CD4-positive, alpha-beta T cell (primary cell): ENCODE data around the gene PRKN. TPM values are rescaled to one million over a fixed set of nuclear protein-coding genes. Genes with fewer than 3 reads are reported as not detected.

Experiments used
- ATAC-seq: fragments of 200-7000 bp; cut with Tn5 transposase; one replicate; pipeline ENCODE4 v1.10.0; 2022; ENCODE audit warnings: mild to moderate bottlenecking; ENCODE audit not compliant: poor library complexity
- CTCF ChIA-PET: fragments of 350-600 bp; sonication (Branson Sonifier 250); formaldehyde crosslinking; loops from one replicate; lab custom pipeline; 2021; ENCODE audit warnings: antibody characterized with exemption, inconsistent platforms; lab: Charles Lee
- POLR2A ChIA-PET: fragments of 350-600 bp; sonication (Branson Sonifier 250); formaldehyde crosslinking; loops from one replicate; lab custom pipeline; 2021; ENCODE audit warnings: antibody characterized with exemption, inconsistent platforms; lab: Charles Lee
- DNase-seq, 14 experiments: peaks; one replicate each; pipeline ENCODE4 v3.0.0-alpha.2; 2013 to 2020; ENCODE audit warnings: mixed read lengths in 2 of 14
- H3K27ac ChIP-seq, 2 donors: one replicate each; pipeline versions ENCODE4 v1.5.1 to v1.7.0; 2013; ENCODE audit warnings: low read length in 2 of 2, low read depth in 1 of 2, mild to moderate bottlenecking in 1 of 2
- H3K27me3 ChIP-seq, 2 experiments: 1 replicate in 1 of 2; 2 replicates in 1 of 2; pipeline versions ENCODE4 v1.6.1 to v1.7.0; 2013; ENCODE audit warnings: low read length in 2 of 2, control low read depth in 1 of 2, mild to moderate bottlenecking in 1 of 2, moderate library complexity in 1 of 2; ENCODE audit not compliant: insufficient read depth in 2 of 2, control insufficient read depth in 1 of 2
- H3K36me3 ChIP-seq: one replicate; pipeline ENCODE4 v1.6.1; 2013; ENCODE audit warnings: low read length, control low read depth; ENCODE audit not compliant: insufficient read depth
- H3K4me1 ChIP-seq: one replicate; pipeline ENCODE4 v1.6.1; 2013; ENCODE audit warnings: low read length, control low read depth; ENCODE audit not compliant: insufficient read depth
- H3K4me3 ChIP-seq: one replicate; pipeline ENCODE4 v1.5.1; 2013; ENCODE audit warnings: mild to moderate bottlenecking, low read length, moderate library complexity
- H3K9me3 ChIP-seq, 2 experiments: 1 replicate in 1 of 2; 2 replicates in 1 of 2; pipeline versions ENCODE4 v1.6.1 to v1.7.0; 2013; ENCODE audit warnings: low read length in 2 of 2, mild to moderate bottlenecking in 2 of 2, control low read depth in 1 of 2, moderate library complexity in 1 of 2; ENCODE audit not compliant: control insufficient read depth in 1 of 2, insufficient read depth in 1 of 2
- H3K27ac Mint-ChIP-seq: one replicate; pipeline ENCODE4 v1.8.0; 2020; ENCODE audit warnings: mixed read lengths
- H3K27me3 Mint-ChIP-seq: one replicate; pipeline ENCODE4 v1.8.0; 2021; ENCODE audit warnings: mixed read lengths
- H3K36me3 Mint-ChIP-seq: one replicate; pipeline ENCODE4 v1.8.0; 2021; ENCODE audit warnings: low read depth, mixed read lengths
- H3K4me1 Mint-ChIP-seq: one replicate; pipeline ENCODE4 v1.8.0; 2021; ENCODE audit warnings: low read depth, mixed read lengths
- H3K4me3 Mint-ChIP-seq: one replicate; pipeline ENCODE4 v1.8.0; 2020; ENCODE audit warnings: mild to moderate bottlenecking, mixed read lengths
- H3K9me3 Mint-ChIP-seq: one replicate; pipeline ENCODE4 v1.8.0; 2020; ENCODE audit warnings: mixed read lengths
- intact Hi-C, 2 experiments: fragments of 100-400 bp; cut with DNase I in 1 of 2; cut with micrococcal nuclease in 1 of 2; formaldehyde crosslinking; loops; one replicate each; pipeline versions ENCODE4 v1.15.1 to v1.9.0; 2023 to 2025; cut with DNase I, micrococcal nuclease
- total RNA-seq, 174 experiments: library from RNA in 2 of 174; stranded (reverse) in 2 of 174; gene quantifications; one replicate each; pipeline ENCODE4 v1.2.3 and lab custom pipeline; 2021 to 2026
- TF ChIP-seq, protein P1 (sequence below): fragments of 200-600 bp; IDR thresholded peaks from one replicate; pipeline ENCODE4 v1.8.0; 2022; ENCODE audit warnings: antibody characterized with exemption, mild to moderate bottlenecking

Gene PRKN
- total RNA-seq, 2 experiments from 2014 or later: 5.2 to 5.4 TPM

DNA sequence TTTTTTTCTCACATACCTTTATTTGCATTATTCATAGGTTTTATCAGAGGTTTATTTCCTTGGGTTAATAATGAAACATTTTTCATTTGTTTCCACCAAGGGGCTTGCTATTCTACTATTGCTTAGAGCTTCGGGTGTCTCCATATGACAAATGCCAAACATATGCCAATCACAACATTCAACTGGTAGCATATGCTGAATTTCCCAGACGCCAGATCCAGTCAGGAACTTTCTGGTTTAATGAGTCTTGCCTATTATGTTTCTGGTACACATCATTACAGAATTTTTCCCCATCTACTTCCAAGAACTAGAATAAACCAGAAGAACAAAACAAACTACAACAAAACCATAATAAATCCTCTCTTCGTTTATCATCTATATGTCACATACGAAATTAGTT is 180.7 kb downstream of the PRKN start:
- ATAC-seq (no peak), DNase-seq (no peak)
- no peak overlapping the region for H3K27ac Mint-ChIP-seq
- no peak overlapping the region for H3K4me3 ChIP-seq
- intact Hi-C loops: no loop called here
- TF ChIP-seq, protein P1, sequence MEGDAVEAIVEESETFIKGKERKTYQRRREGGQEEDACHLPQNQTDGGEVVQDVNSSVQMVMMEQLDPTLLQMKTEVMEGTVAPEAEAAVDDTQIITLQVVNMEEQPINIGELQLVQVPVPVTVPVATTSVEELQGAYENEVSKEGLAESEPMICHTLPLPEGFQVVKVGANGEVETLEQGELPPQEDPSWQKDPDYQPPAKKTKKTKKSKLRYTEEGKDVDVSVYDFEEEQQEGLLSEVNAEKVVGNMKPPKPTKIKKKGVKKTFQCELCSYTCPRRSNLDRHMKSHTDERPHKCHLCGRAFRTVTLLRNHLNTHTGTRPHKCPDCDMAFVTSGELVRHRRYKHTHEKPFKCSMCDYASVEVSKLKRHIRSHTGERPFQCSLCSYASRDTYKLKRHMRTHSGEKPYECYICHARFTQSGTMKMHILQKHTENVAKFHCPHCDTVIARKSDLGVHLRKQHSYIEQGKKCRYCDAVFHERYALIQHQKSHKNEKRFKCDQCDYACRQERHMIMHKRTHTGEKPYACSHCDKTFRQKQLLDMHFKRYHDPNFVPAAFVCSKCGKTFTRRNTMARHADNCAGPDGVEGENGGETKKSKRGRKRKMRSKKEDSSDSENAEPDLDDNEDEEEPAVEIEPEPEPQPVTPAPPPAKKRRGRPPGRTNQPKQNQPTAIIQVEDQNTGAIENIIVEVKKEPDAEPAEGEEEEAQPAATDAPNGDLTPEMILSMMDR: no peak
- H3K27ac ChIP-seq: no peak overlapping the region
- H3K9me3 Mint-ChIP-seq: peaks cover 4% of the 10 kb centered on the region
- POLR2A ChIA-PET: no interaction called here
- H3K36me3 Mint-ChIP-seq: peaks cover 14% of the 10 kb centered on the region
- H3K9me3 ChIP-seq: no peaks in the 10 kb centered on the region
- H3K4me1 Mint-ChIP-seq: no peaks in the 10 kb centered on the region
- no peaks in the 10 kb centered on the region for H3K27me3 ChIP-seq
- CTCF ChIA-PET: no interaction called here
- no peak overlapping the region for H3K4me3 Mint-ChIP-seq
- no peaks in the 10 kb centered on the region for H3K27me3 Mint-ChIP-seq
- no peaks in the 10 kb centered on the region for H3K4me1 ChIP-seq
- no peaks in the 10 kb centered on the region for H3K36me3 ChIP-seq

DNA sequence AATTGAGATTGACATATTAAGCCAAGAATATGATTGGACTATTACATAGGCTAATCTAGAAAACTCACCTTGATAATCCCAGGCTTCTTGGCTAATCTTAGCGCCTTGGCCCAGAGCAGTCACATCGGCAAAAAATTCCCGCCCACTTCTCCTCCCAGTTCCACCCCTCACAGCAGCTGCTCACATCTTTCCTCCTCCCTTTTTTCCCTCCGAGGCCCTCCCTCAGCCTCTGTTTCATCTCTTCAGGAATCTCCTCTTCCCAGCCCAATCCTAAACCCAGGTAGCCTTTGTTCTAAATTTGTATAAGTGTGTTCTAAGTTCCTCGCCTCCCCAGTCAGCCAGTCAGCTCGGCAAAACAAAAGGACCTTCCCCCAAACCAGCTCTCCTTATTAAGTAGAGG is 184.3 kb downstream of the PRKN start:
- Histone ChIP-seq H3K27me3 (no peaks in the 10 kb centered on the region), H3K9me3 (no peaks in the 10 kb centered on the region), H3K36me3 (no peaks in the 10 kb centered on the region), H3K27ac (no peak overlapping the region), H3K4me1 (no peaks in the 10 kb centered on the region), H3K4me3 (no peak overlapping the region)
- Mint-ChIP-seq H3K27ac (no peak overlapping the region), H3K4me3 (no peak overlapping the region), H3K4me1 (no peaks in the 10 kb centered on the region), H3K9me3 (peaks cover 4% of the 10 kb centered on the region), H3K36me3 (no peaks in the 10 kb centered on the region), H3K27me3 (no peaks in the 10 kb centered on the region)
- TF ChIP-seq, protein P1: no peak
- ChIA-PET POLR2A (no interaction called here), CTCF (no interaction called here)
- DNase-seq (no peak), ATAC-seq (no peak)
- intact Hi-C loops: no loop called here

DNA sequence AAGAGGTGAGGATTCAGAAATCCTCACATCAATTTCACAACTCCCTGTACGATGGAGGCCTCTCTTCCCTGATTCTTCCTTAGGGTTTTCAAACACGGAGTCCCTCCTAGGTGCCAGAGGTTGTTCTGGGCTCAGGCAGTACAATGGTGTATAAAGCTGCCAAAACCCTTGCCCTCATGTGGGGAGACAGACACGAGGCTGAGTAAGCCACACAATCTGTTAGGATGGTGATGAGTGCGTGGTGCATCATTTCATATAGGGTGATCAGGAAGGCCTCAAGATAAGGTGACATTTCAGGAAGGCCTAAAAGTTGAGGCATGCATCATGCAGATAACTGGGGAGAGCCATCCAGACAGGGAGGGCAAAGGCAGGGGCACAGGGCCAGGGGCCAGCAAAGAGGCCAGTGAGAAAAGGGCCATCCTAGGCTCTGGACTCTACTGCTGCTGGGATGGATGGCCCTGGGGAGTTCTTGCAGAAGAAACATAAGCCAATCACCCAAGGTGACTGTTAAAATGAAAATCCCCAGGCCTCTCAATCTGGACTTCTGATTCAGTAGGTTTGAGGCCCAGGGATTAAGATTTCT is 186.5 kb downstream of the PRKN start:
- H3K36me3 ChIP-seq: no peaks in the 10 kb centered on the region
- H3K4me3 ChIP-seq: no peak overlapping the region
- Mint-ChIP-seq H3K4me1 (no peaks in the 10 kb centered on the region), H3K27me3 (no peaks in the 10 kb centered on the region), H3K27ac (no peak overlapping the region), H3K36me3 (no peaks in the 10 kb centered on the region), H3K9me3 (no peaks in the 10 kb centered on the region), H3K4me3 (no peak overlapping the region)
- DNase-seq (no peak), ATAC-seq (no peak)
- TF ChIP-seq, protein P1: no peak
- no peak overlapping the region for H3K27ac ChIP-seq
- no peaks in the 10 kb centered on the region for H3K4me1 ChIP-seq
- H3K27me3 ChIP-seq: no peaks in the 10 kb centered on the region
- CTCF ChIA-PET: no interaction called here
- POLR2A ChIA-PET: no interaction called here
- H3K9me3 ChIP-seq: no peaks in the 10 kb centered on the region
- intact Hi-C loops: no loop called here
